Measurements from ENCODE around the gene OLFML1.
A peak's percentile ranks its signal among the peaks of the same experiment; 100 is the strongest.

The OLFML1 gene

GRCh38 chr11:7480113-7480512 is 5.2 kb upstream of the OLFML1 start:
- DNase-seq (ENCODE audit: low read depth) = no peak

- DNase-seq (ENCODE audit: low read depth) = no peak
Observed at GRCh38 chr11:7484131-7484530, 1.2 kb upstream of the OLFML1 start.

GRCh38 chr11:7484645-7485044 is 661 bp upstream of the OLFML1 start:
- DNase-seq (ENCODE audit: low read depth) = no peak

GRCh38 chr11:7486098-7486780 is 933 bp downstream of the OLFML1 start:
- no peak for DNase-seq (ENCODE audit: low read depth)

DNA sequence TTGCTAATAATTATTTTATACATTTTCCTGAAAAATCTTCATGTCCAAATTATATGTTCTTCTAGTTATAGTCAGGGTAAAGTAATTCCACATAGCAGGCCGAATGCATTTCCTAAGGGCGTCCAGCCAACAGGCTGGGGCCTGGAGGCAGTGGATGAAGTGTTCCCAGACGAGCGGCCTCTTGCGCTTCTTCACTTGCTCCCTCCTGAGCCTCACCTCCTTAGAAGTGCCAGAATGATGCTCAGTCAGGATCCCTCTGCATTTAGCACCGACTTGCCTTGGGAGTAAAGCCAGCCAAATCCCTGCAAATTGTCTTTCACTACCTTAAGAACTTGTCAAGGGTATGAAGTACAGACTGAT is 1.5 kb downstream of the OLFML1 start:
- DNase-seq (ENCODE audit: low read depth) = no peak

GRCh38 chr11:7487360-7487759 is 2.1 kb downstream of the OLFML1 start:
- DNase-seq (ENCODE audit: low read depth) = no peak

- DNase-seq (ENCODE audit: low read depth) = peak; percentile 36
Observed at GRCh38 chr11:7488681-7489080, 3.4 kb downstream of the OLFML1 start.

DNA sequence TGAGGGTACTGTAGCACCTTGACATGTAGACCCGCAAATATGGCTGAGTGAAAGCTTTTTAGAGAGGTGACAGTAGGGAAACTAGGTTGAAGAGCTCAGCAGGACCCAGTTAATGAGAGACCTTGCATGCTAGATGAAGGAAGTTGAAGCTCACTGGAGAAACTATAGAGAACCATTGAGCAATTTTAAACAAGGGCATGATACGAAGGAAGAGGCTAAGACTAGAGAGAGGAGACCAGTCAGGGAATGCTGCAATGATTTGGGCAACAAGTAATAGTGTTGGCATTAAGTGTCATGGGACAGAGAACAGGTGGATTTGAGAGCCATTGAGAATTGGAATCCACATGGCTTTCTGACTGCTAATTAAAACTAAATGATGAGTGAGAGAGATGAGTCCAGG is 4.1 kb downstream of the OLFML1 start:
- no peak for DNase-seq (ENCODE audit: low read depth)

DNA sequence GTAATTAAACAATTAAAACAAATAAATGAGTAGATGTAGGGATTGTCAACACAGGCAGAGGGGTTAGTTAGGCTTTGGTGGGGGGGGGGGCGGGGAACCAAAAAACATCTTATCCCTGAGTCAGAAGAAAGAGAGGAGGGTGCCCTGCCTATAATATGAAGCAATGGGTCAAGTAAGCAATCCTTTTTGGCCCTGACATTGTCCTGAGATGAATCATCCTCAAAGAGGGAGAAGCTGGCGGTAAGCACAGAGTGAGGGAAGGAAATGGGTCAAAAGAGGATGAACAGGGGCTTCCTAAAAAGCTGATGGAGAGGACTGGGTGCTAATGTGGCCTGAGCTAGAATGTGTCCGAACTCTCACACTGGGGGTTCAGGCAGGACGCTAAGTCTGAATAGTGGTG is 4.7 kb downstream of the OLFML1 start:
- DNase-seq (ENCODE audit: low read depth) = peak; percentile 80

DNA sequence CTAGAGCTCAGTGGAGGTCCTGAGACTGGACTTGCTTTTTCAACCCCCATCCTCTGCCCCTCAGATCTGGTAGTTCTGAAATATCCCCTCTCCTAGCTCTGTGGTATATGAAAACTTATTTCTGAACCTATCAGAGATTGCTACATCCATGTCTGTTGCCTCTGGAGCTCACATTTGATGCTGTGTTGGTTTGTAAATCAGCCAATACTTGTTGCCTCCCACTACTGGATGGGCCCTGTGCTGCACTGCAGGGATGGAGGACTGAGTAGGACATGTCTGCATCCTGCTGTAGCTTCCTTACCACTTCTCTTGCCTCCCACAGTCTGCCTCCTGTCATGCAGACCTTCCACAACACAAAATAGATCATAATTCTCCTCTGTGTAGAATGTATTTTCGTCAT is 5.2 kb downstream of the OLFML1 start:
- DNase-seq (ENCODE audit: low read depth) = no peak

DNA sequence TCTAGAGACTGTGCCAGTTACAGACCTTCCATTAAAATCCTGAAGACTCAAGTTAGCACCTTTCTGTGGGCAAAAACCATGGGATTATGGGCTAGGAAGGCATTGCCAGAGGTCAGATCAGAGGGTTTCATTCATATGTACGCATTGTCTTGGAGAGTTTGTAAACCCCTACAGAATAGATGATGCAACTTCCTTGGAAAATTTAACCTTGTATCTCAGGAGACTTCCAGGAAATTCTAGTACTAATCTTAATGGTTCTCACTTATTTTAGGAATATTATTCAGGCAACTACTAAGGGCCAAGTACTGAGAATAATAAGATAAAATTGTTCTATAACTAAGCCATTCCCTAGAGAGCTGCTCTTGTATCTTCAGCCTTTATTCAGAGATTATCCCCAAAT is 6.9 kb downstream of the OLFML1 start:
- DNase-seq (ENCODE audit: low read depth) = no peak

GRCh38 chr11:7493670-7494069 is 8.4 kb downstream of the OLFML1 start:
- no peak for DNase-seq (ENCODE audit: low read depth)

DNA sequence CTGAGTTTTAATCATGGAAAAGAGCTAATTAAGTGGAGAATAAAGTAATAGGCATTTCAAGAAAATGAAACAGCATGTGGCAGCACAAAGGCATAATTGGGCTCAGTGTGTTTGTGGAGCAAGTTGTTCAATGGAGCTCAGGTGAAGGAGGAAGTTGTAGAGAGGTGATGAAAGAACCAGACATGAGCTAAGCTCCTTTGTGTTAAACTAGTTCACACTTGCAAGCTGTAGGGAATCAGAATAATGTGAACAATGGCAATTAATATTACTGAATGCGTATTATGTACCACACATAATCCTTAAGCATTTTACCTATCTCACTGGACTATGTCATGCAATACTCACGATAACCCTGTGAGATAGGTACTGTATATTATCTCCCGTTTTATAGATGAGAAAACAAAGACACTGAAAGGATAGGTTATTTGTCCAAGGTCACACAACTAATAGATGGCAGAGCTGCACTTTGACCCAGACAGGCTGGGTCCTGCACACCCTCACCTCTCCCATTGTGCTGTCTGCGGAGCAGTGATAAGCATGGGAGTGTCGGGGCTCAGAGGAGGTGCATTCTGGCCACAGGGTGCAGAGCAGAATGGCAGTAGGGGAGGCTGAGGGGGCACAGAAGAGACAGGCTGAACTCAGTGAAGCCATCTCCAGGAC is 8.9 kb downstream of the OLFML1 start:
- no peak for DNase-seq (ENCODE audit: low read depth)

DNA sequence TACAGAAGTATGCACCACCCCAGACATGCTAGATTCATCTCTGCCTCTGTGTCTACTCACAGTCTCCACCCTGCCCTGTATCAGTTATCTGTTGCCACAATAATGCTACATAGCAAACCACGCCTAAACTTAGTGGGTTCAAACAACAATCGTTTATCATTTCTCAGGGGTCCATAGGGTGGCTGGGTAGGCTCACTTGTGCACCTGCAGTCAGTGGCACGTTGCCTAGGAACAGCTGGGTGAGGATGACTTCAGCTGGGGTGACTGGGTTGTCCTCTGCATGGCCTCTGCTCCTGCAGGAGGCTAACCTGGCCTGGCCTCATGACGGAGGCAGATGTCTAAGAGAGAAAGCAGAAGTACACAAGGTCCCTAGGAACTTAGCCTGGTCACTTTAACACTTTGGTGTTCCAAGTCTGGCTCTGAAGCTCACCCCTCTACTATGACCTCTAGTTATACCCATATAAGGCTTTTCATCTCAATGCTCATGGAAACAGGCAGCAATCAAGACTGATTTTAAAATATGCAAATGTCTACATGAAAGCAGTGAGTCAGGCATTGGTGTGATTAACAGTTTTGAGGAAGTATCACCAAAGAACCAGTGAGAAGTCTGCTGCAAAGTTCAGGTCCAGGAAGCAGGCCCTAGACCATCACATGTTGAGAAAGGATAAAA is 10.7 kb downstream of the OLFML1 start:
- no peak for DNase-seq (ENCODE audit: low read depth)

DNA sequence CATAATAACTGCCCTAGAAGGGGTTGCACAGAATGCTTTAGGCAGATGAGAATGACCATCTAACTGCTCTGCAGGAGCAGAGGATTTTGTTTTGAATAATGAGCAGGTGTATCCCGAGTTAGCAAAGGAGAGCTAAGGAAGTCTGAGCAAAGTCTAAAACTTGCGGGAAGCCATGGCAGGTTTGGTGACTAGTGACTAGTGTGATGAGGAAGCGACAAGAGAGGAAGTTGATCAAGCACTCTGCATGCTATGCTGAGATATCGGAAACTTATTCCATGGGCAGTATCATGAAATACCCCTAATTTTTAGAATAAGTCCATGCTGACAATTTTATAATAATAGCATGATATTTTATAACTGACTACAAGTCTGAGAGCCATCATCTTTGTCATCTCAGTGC is 12.9 kb downstream of the OLFML1 start:
- no peak for DNase-seq (ENCODE audit: low read depth)

DNA sequence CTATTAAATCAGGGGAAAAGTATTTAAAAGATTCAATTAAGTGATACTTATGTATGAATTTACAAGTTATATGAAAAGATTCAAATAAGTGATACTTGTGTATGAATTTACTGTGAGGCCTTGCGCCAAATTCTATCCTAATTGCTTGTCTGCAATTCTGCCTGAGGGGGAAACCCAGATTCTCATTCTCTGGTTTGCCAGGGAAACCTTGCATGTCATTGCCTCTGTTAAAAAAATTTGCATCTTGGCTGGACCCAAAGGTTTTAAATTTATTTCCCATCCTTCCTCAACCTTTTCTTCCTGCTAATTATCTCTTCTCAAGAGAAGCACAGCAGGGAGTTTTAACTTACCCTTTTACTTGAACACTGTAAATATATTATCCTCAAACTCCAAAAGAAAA is 13.8 kb downstream of the OLFML1 start:
- peak; percentile 37 for DNase-seq (ENCODE audit: low read depth)

DNA sequence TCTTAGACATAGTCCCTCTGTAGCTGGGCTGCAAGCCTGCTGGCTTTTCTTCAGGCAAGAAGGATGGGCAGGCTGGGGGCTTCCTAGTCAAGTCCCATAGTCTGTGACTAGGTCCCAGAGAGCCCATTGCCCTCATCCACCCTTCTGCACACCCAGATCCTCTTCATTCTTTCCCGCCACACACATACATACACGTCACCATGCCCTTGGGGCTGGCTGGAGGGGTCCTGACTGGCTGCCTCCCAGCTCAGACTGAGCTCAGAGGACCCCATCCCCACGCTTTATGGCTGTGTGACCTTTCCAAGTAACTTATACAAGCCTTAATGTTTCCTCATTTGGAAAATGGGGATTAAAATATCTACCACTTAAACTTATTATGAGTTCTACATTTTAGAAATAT is 14.9 kb downstream of the OLFML1 start:
- no peak for DNase-seq (ENCODE audit: low read depth)

GRCh38 chr11:7501251-7501650 is 15.9 kb downstream of the OLFML1 start:
- no peak for DNase-seq (ENCODE audit: low read depth)

- no peak for DNase-seq (ENCODE audit: low read depth)
Observed at GRCh38 chr11:7501894-7502293, 16.6 kb downstream of the OLFML1 start.

DNA sequence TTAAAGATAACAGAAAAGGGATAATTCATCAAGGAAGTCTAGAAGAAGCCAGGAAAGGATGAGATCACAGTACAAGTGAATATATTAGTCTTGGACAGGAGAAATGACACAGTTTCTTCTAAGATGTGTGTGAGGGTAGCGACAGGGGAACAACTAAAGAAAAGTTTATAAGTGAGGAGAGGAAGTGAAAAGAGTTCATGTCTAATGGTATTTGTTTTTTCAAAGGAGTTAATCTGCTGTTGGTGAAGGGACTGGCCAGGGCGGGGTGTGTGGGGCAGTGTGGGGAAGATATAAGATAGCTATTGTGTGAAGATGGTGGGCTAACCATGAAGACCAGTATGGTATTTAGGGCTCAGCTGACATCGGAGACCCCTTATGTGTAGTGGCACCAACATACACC is 20.9 kb downstream of the OLFML1 start:
- no peak for DNase-seq (ENCODE audit: low read depth)

DNA sequence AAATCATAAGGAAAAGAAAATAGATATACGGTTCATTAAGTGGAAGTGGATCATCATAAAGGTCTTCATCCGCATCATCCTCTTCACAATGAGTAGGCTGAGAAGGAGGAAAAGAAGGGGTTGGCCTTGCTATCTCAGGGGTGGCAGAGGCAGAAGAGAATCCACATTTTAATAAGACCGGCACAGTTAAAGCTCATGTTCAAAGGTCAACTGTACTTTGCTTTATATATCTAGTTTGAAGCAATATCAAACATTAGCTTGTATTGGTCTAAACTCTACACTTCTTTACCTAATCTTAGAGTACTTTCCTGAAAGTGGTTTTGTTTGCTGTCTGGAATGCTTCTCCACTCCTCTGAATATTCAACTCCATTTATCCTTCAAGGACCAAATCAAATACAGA is 22.8 kb downstream of the OLFML1 start:
- DNase-seq (ENCODE audit: low read depth) = no peak

DNA sequence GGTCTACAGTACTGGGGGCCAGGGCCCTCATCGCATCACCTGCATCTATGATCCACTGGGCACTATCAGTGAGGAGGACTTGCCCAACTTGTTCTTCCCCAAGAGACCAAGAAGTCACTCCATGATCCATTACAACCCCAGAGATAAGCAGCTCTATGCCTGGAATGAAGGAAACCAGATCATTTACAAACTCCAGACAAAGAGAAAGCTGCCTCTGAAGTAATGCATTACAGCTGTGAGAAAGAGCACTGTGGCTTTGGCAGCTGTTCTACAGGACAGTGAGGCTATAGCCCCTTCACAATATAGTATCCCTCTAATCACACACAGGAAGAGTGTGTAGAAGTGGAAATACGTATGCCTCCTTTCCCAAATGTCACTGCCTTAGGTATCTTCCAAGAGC is 24.7 kb downstream of the OLFML1 start:
- DNase-seq (ENCODE audit: low read depth) = no peak

- no peak for DNase-seq (ENCODE audit: low read depth)
Observed at GRCh38 chr11:7511401-7511800, 26.1 kb downstream of the OLFML1 start.

All from EH (cell line).